ENCODE data around the gene CATSPER3.
"Not testable (repeated sequence)": the region's sequence is repeated elsewhere in the genome, so short reads cannot be mapped to it uniquely, and the experiment has no call there.

Gene CATSPER3

DNA sequence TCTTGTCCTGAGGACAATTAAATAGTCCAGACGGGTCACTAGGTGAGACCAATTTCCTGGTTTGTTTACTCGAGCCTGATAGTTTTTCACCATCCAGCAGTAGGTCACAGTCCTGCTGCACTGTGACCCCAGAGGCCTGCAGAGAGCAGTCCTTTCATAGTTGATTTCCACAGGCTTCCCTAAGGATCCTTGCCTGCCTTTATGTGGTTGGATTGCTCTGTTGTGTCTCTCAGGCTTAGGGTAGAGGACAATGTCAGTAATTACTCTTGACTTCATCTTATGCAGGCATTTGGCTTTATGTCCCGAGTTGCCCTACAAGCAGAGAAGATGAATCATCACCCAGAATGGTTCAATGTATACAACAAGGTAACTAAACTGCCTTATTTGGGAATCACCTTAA lies 9.0 kb upstream of the CATSPER3 start:
- Mint-ChIP-seq H3K9me3 (peaks cover 9% of the 10 kb centered on the region), H3K27me3 (no peaks in the 10 kb centered on the region), H3K4me1 (ENCODE audit: low read depth) (peaks cover 6% of the 10 kb centered on the region), H3K36me3 (ENCODE audit: low read depth) (peaks cover 34% of the 10 kb centered on the region), H3K27ac (no peak overlapping the region), H3K4me3 (no peak overlapping the region)

DNA sequence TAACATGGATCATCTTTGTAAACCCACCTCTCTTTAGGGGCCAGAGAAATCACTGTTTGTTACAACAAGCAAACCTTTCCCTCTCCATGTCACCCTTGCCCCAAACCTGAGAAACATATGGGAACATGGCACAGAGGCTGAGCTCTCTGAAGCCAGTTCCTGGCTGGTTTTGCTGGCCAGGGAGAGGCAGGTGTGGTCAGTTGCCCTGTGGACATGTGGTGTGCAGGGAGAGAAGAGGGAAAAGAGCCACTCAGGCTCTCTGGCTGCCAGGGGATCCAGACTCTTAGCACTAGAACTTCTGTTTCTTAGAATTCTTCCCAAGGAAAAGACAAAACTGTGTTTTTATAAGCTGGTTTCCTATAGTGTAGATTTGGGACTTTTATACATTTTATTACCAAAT lies 4.6 kb upstream of the CATSPER3 start:
- H3K36me3 Mint-ChIP-seq (ENCODE audit: low read depth) = peaks cover 33% of the 10 kb centered on the region
- H3K4me3 Mint-ChIP-seq = no peak overlapping the region
- H3K4me1 Mint-ChIP-seq (ENCODE audit: low read depth) = peaks cover 32% of the 10 kb centered on the region
- H3K9me3 Mint-ChIP-seq = no peaks in the 10 kb centered on the region
- H3K27me3 Mint-ChIP-seq = no peaks in the 10 kb centered on the region
- H3K27ac Mint-ChIP-seq = no peak overlapping the region

DNA sequence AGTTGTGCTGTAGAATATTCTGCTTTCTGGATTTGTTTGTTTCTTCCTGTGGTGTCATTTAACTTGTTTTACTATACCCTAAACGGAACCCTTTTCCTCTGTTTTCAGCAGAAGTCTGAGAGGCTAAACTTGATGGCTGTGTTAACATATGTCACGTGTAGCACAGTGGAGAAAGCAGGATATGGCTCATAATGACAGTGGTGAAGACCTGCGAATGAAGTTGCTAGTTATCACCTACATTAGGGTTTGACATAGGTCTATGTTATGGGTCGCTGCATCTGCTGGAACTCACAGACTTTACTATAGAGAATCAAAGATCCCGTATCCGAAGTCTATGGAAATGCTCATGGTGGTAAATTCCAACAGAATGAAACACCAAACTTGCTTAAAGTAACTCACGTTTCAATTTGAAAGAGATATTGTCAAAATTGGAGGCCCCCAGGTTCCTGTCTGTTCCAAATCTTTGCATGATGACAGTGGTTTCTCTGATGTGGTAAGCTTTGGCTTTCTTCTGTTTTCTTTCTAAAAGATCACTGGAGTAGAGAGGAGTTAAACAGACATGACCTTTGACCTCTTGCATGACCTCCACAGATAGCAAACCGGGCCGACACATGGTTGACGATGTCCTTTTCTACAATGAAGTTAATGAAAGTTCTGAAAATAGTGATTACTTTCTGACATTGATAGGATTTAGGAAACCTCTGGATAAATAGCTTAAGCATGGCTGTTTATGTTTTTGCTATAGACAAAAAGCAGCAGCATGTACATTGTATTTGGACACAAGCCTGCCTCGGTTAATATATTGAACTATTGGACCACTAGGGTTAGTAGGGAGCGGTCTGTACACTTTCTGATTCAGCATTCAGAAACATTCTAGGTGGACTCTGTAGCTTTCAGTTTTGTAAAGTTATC lies 3.1 kb upstream of the CATSPER3 start:
- H3K36me3 Mint-ChIP-seq (ENCODE audit: low read depth) = peaks cover 25% of the 10 kb centered on the region

DNA sequence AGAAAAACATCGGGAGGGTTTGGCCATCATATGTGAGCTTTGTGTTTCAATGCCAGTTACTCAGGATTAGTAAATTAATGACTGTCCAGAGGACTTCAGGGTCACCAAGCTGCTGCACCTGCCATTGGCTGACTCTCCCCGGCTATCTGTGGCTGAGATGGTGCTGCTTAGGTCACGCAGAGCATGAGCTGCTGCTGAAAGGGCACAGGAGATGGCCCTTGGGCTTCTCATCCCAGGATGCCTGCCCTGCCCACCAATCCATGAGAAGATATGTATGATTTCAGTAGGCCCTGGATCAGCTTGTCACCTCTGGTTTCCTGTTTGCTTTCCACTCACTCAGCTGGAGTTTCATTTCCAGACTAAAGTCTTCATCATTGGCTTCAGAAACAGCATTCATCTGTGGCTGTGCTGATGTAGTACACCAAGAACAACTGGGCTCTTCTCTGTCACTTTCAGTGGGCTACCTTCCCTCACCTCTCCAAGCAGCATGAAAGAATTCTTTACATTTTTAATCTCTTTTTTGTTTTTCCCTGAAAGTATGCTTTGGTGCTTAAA lies 2.4 kb upstream of the CATSPER3 start:
- no peak overlapping the region for H3K4me3 Mint-ChIP-seq
- H3K4me1 Mint-ChIP-seq (ENCODE audit: low read depth) = peaks cover 29% of the 10 kb centered on the region
- peaks cover 25% of the 10 kb centered on the region for H3K36me3 Mint-ChIP-seq (ENCODE audit: low read depth)
- peak overlapping the region; percentile 80 for H3K27ac Mint-ChIP-seq
- H3K27me3 Mint-ChIP-seq = no peaks in the 10 kb centered on the region
- no peaks in the 10 kb centered on the region for H3K9me3 Mint-ChIP-seq

More for the DNA sequence above, 3.1 kb upstream of the CATSPER3 start:
- Mint-ChIP-seq H3K4me3 (no peak overlapping the region), H3K27ac (peak overlapping the region; percentile 64), H3K9me3 (no peaks in the 10 kb centered on the region), H3K27me3 (no peaks in the 10 kb centered on the region), H3K4me1 (ENCODE audit: low read depth) (peaks cover 29% of the 10 kb centered on the region)

DNA sequence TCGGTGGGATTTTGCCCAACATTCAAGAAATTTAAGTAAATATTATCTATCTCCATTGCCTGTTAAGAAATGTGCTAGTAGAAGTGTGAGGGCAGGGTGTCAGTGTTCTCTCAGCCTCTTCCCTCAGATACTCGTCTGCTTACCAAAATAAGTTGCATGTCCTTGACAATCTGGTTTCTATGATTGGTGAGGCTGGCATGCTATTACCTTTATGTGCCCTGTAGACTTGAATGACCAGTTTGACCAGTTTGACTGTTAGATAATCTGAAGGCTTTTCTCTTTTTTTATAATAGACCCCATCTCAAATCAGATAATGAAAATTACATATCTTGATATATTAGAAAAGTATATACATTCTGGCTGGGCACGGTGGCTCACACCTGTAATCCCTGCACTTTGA lies 348 bp downstream of the CATSPER3 start:
- H3K36me3 Mint-ChIP-seq (ENCODE audit: low read depth) = peaks cover 24% of the 10 kb centered on the region
- H3K4me1 Mint-ChIP-seq (ENCODE audit: low read depth) = peaks cover 29% of the 10 kb centered on the region
- no peaks in the 10 kb centered on the region for H3K9me3 Mint-ChIP-seq
- no peaks in the 10 kb centered on the region for H3K27me3 Mint-ChIP-seq
- no peak overlapping the region for H3K4me3 Mint-ChIP-seq
- H3K27ac Mint-ChIP-seq = no peak overlapping the region

DNA sequence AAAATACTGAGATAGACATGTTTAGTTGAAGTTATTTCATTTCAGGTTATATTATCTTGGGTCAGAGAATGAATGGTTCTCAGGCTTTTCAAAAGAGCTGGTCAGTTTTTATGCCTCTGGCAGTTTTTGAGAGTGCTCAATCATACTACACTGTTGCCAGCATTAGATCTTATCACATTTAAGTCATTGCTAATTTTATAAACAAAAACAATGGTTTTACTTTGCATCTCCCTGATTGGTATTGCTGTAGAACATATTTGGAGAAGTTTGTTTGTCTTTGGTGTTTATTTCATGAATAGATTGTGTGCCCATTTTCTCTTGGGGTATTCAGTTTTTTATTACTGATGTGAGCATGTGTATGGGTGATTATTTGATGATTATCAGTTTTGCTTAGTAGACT lies 1.5 kb downstream of the CATSPER3 start:
- H3K27ac Mint-ChIP-seq = no peak overlapping the region
- no peaks in the 10 kb centered on the region for H3K27me3 Mint-ChIP-seq
- peaks cover 22% of the 10 kb centered on the region for H3K36me3 Mint-ChIP-seq (ENCODE audit: low read depth)
- no peak overlapping the region for H3K4me3 Mint-ChIP-seq
- peaks cover 22% of the 10 kb centered on the region for H3K4me1 Mint-ChIP-seq (ENCODE audit: low read depth)
- no peaks in the 10 kb centered on the region for H3K9me3 Mint-ChIP-seq

DNA sequence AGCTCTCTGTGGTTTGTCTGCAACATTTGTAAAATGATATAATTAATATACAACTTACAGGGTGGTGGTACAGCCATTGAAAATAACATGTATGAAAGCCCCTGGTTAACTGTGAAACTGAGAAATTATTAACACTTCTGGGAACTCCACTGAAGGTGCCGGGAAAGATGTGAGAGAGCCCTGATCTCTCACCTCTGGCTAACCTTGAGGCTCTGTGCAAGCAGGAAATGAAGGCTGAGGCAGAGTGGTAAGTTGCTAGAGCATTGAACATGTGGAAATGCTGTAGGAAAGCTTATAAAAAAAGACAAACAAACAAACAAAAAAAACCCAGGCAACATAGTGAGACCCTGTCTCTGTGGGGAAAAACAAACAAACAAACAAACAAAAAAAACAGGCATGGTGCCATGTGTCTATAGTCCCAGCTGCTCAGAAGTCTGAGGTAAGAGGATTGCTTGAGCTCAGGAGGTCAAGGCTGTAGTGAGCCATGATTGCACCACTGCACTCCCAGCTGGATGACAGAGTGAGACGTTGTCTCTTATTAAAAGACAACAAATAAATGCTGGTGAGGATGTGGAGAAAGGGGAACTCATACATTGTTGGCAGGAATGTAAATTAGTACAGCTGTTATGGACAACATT lies 7.5 kb downstream of the CATSPER3 start:
- Mint-ChIP-seq H3K9me3 (peaks cover 15% of the 10 kb centered on the region), H3K27ac (no peak overlapping the region), H3K36me3 (ENCODE audit: low read depth) (peaks cover 23% of the 10 kb centered on the region), H3K4me1 (ENCODE audit: low read depth) (no peaks in the 10 kb centered on the region), H3K27me3 (no peaks in the 10 kb centered on the region), H3K4me3 (no peak overlapping the region)

DNA sequence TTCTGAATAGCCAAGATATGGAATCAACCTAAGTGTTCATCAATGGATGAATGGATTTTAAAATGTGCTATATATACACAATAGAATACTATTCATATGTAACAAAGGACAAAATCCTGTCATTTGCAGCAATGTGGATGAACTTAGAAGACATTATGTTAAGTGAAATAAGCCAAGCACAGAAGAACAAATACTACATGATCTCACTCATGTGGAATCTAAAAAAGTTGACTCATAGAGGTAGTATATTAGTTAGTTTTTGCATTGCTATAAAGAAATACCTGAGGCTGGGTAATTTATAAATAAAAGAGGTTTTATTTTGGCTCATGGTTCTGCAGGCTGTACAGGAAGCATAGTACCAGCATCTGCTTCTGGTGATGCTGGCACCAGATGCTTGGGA lies 8.1 kb downstream of the CATSPER3 start:
- Mint-ChIP-seq H3K9me3 (peaks cover 18% of the 10 kb centered on the region), H3K4me3 (no peak overlapping the region), H3K4me1 (ENCODE audit: low read depth) (no peaks in the 10 kb centered on the region), H3K27me3 (peaks cover 4% of the 10 kb centered on the region), H3K27ac (no peak overlapping the region), H3K36me3 (ENCODE audit: low read depth) (peaks cover 23% of the 10 kb centered on the region)

DNA sequence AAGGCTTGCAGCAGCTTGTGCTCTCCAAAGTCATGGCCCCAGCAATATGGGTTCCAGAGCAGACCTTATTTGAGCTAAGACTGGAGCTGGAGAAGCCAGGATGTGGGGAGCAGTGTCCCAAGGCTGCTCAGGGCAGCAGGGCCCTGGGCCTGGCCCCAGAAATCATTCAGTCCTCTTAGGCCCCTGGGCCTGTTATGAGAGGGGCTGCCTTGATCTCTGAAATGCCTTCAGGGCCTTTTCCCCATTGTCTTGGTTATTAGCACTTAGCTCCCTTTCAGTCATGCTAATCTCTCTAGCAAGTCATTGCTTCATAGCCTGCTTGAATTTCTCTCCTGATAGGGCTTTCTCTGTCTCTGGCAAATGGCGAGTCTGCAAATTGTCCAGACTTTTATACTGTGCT lies 9.1 kb downstream of the CATSPER3 start:
- H3K27me3 Mint-ChIP-seq = peaks cover 6% of the 10 kb centered on the region
- no peaks in the 10 kb centered on the region for H3K4me1 Mint-ChIP-seq (ENCODE audit: low read depth)
- H3K27ac Mint-ChIP-seq = no peak overlapping the region
- H3K36me3 Mint-ChIP-seq (ENCODE audit: low read depth) = peaks cover 23% of the 10 kb centered on the region
- H3K9me3 Mint-ChIP-seq = peaks cover 27% of the 10 kb centered on the region
- H3K4me3 Mint-ChIP-seq = no peak overlapping the region

DNA sequence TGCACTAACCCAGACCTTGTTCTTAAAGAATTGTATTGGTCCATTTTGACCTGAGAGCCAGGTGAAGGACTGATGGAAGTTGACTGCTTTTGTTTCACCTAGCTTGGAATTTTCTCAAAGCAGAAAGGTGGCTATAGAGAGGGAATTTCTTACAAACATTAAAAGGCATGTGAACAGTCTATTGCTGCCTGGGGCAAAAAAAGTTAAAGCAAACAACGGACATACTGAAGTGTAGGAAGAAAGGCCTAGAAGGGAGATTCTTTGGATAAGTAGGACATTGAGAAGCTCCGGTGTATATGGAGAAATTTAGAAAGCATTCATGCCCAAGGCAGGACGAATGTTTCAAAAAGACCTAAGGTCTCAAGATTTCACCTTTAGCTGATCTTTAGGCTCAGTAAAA lies 11.7 kb downstream of the CATSPER3 start:
- H3K27ac Mint-ChIP-seq = no peak overlapping the region
- no peaks in the 10 kb centered on the region for H3K4me1 Mint-ChIP-seq (ENCODE audit: low read depth)
- no peak overlapping the region for H3K4me3 Mint-ChIP-seq
- H3K9me3 Mint-ChIP-seq = peaks cover 41% of the 10 kb centered on the region
- H3K27me3 Mint-ChIP-seq = peaks cover 9% of the 10 kb centered on the region
- peaks cover 35% of the 10 kb centered on the region for H3K36me3 Mint-ChIP-seq (ENCODE audit: low read depth)

DNA sequence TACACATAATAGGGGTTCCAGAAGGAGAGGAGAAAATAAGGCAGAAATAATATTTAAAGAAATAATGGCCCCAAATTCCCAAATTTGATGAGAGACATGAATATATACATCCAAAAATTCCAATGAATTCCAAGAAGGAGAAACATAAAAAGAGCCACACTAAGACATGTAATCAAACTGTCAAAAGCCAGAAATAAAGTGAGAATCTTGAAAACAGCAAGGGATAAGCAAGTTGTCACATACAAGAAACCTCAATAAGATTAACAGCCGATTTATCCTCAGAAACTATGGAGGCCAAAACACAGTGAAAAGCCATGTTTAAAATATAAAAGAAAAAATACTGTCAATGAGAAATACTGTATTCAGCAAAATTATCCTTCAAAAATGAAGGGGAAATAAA lies 14.5 kb downstream of the CATSPER3 start:
- no peaks in the 10 kb centered on the region for H3K4me1 Mint-ChIP-seq (ENCODE audit: low read depth)
- H3K36me3 Mint-ChIP-seq (ENCODE audit: low read depth) = peaks cover 22% of the 10 kb centered on the region
- peaks cover 38% of the 10 kb centered on the region for H3K9me3 Mint-ChIP-seq

DNA sequence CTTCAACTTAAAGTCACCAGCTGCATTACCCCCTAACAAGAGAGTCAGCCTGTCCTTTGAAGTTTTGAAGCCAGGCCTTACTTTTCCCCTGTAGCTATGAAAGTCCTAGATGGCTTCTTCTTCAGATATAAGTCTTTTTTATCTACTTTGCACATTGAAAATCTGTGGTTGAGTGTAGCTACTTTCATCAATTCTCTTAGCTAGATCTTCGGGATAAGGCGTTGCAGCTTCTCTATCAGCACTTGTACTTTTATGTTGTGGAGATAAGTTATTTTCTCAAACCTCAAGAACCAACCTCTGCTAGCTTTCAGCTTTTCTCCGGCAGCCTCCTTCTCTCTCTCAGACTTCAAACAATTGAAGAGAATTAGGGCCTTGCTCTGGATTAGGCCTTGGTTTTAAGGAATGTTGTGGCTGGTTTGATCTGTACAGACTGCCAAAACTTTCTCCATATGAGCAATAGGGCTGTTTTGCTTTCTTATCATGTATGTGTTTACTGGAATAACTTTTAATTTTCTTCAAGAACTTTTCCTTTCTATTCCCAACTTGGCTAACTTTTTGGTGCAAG lies 21.6 kb downstream of the CATSPER3 start:
- no peak overlapping the region for H3K27ac Mint-ChIP-seq
- H3K27me3 Mint-ChIP-seq = no peaks in the 10 kb centered on the region
- H3K4me1 Mint-ChIP-seq (ENCODE audit: low read depth) = no peaks in the 10 kb centered on the region
- no peaks in the 10 kb centered on the region for H3K9me3 Mint-ChIP-seq
- H3K4me3 Mint-ChIP-seq = no peak overlapping the region
- no peaks in the 10 kb centered on the region for H3K36me3 Mint-ChIP-seq (ENCODE audit: low read depth)

More for the DNA sequence above, 14.5 kb downstream of the CATSPER3 start:
- Mint-ChIP-seq H3K27ac (no peak overlapping the region), H3K27me3 (peaks cover 9% of the 10 kb centered on the region), H3K4me3 (no peak overlapping the region)

DNA sequence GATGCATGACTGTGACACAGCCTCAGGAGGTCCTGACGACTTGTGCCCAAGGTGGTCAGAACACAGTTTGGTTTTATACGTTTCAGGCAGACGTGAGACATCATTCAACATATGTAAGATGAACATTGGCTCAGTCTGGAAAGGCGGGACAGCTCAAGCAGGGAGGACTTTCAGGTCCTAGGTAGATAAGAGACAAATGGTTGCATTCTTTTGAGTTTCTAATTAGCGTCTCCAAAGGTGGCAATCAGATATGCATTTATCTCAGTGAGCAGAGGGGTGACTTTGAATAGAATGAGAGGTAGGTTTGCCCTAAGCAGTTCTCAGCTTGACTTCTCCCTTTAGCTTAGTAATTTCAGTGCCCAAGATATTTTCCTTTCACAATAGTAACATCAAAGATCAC lies 22.5 kb downstream of the CATSPER3 start:
- not testable (repeated sequence) for H3K36me3 Mint-ChIP-seq (ENCODE audit: low read depth); H3K4me3 Mint-ChIP-seq; H3K4me1 Mint-ChIP-seq (ENCODE audit: low read depth); H3K27me3 Mint-ChIP-seq; H3K9me3 Mint-ChIP-seq; H3K27ac Mint-ChIP-seq

DNA sequence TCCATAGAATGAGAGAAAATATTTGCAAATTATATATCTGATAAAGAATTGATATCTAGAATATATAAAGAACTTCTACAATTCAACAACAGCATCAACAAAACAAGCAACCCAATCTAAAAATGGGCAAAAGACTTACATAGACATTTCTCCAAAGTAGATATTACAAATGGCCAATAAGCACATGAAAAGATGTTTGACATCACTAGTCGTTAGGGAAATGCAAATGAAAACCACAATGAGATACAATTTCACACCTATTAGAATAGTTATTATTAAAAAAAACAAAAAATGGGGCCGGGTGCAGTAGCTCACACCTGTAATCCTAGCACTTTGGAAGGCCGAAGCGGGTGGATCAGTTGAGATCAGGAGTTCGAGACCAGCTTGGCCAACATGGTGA lies 24.4 kb downstream of the CATSPER3 start:
- H3K36me3 Mint-ChIP-seq (ENCODE audit: low read depth) = no peaks in the 10 kb centered on the region
- H3K27me3 Mint-ChIP-seq = no peaks in the 10 kb centered on the region
- no peak overlapping the region for H3K4me3 Mint-ChIP-seq
- H3K9me3 Mint-ChIP-seq = no peaks in the 10 kb centered on the region
- H3K4me1 Mint-ChIP-seq (ENCODE audit: low read depth) = no peaks in the 10 kb centered on the region
- no peak overlapping the region for H3K27ac Mint-ChIP-seq

DNA sequence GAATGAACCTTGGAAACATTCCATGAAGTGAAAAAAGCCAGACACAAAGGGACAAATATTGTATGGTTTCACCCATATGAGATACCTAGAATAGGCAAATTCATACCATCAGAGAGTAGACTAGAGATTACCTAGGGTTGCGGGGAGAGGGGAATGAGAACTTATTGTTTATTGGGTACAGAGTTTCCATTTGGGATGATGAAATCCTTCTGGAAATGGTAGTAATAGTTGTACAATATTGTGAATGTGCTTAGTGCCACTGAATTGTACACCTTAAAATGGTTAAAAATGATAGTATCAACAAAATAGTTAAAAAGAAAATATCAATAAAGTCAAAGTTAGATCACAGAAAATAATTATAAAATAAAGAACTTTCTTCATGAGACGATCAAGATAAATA lies 25.5 kb downstream of the CATSPER3 start:
- H3K4me1 Mint-ChIP-seq (ENCODE audit: low read depth) = no peaks in the 10 kb centered on the region
- no peaks in the 10 kb centered on the region for H3K27me3 Mint-ChIP-seq
- no peak overlapping the region for H3K27ac Mint-ChIP-seq
- H3K9me3 Mint-ChIP-seq = no peaks in the 10 kb centered on the region
- no peaks in the 10 kb centered on the region for H3K36me3 Mint-ChIP-seq (ENCODE audit: low read depth)
- H3K4me3 Mint-ChIP-seq = no peak overlapping the region
